SK-N-SH treated with all-trans-retinoic acid at 6 μM for 48 hours (cell line): ENCODE measurements around the gene GALNT13.

ENCODE experiments used
- ISL1 ChIP-seq: fragments of 250-450 bp; sonication (Bioruptor Pico); IDR thresholded peaks from 2 replicates; pipeline ENCODE4 v2.1.2; 2022; ENCODE audit warnings: mild to moderate bottlenecking, moderate library complexity
- TSHZ2 ChIP-seq: fragments of 250-450 bp; sonication (Bioruptor Pico); IDR thresholded peaks from 2 replicates; pipeline ENCODE4 v1.5.0; 2020; ENCODE audit warnings: mild to moderate bottlenecking, moderate library complexity
- ZFP3 ChIP-seq: fragments of 250-450 bp; sonication (Bioruptor Pico); IDR thresholded peaks from 2 replicates; pipeline ENCODE4 v1.5.0; 2020; ENCODE audit warnings: mild to moderate bottlenecking, moderate library complexity
- ZNF70 ChIP-seq: fragments of 450-650 bp; formaldehyde crosslinking; IDR thresholded peaks from 2 replicates; pipeline ENCODE4 v1.5.0; 2020; ENCODE audit warnings: mild to moderate bottlenecking, moderate library complexity

- no peak for TF ChIP-seq TSHZ2
- TF ChIP-seq ZNF70 (CRISPR knock-in tag) = no peak
- TF ChIP-seq ZFP3 (CRISPR knock-in tag) = no peak
- TF ChIP-seq ISL1 (CRISPR knock-in tag) = no peak
Observed at GRCh38 chr2:154049561-154049960, 177.8 kb downstream of the GALNT13 start.
